Stimulated activated CD8-positive, alpha-beta memory T cell treated with anti-CD3 and anti-CD28 coated beads, Interleukin-7, amount 100 ng/mL, for 1 hour (primary cell): Measurements from ENCODE around the gene CDC5L.
"Not testable (repeated sequence)": the region's sequence is repeated elsewhere in the genome, so short reads cannot be mapped to it uniquely, and the experiment has no call there.

Experiments used
- DNase-seq, 2 donors: peaks; one replicate each; pipeline ENCODE4 v3.0.0-alpha.2; 2020; ENCODE audit warnings: low read depth in 2 of 2

CDC5L gene

DNA sequence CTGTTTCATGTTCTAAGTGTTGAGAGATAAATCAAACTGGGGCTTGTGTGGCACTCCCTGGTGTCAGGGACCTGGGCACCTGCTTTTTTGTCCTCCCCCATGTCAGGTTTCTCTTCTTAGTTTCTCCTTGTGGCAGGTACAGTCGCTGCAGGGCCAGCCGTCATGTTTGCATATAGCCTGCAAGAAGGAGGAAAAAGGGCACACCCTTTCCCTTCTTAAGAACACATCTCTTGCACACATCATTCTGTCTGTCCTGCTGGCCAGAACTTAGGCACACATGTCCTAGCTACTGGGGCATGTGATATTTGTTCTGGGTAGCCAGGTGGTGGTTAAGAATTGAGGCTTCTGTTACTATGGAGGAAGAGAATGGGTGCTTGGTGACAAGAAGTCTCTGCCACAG lies 27.9 kb downstream of the CDC5L start:
- DNase-seq: no peak

DNA sequence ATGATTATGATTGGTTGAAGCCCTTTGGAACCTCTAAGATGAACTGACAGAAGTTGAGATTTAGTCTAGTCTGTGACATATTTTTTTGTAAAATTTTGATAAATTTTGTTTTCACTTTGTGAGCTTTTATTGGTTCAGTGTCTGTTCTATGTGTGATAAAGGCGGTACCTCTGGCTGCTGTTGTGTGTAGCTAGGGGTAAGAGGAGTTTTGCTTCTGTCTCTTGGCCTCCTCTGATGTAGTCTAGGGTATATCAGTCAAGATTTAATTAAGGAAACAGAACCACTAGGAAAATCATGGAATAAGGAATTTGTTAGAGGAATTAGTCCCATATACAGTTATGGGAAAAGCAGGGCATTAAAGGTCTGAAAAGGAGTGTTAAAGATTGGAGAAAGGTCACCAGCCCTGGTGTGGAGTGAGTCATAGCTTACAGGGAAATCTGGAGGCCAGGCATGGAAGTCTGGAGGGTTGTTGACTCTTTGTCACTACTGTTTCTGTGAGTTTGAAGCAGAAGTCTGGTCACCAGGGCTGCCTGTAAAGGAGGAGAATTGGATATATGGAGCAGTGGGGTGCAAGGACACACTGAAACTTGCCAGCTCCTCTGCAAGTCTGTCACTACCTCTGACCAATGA lies 28.5 kb downstream of the CDC5L start:
- DNase-seq: no peak

DNA sequence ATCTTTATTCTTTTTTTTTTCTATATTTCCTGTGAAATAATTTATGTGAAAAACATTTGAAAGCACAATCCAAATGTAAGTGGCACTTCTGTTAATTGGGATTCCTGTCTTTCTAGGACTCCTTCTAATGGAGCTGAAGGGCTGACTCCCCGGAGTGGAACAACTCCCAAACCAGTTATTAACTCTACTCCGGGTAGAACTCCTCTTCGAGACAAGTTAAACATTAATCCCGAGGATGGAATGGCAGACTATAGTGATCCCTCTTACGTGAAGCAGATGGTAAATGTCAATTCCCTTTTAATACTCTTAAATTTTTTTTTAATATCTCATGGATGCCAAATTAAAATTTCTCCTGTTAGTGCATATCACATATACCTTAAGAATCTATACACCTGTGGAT lies 35.0 kb downstream of the CDC5L start:
- no peak for DNase-seq

DNA sequence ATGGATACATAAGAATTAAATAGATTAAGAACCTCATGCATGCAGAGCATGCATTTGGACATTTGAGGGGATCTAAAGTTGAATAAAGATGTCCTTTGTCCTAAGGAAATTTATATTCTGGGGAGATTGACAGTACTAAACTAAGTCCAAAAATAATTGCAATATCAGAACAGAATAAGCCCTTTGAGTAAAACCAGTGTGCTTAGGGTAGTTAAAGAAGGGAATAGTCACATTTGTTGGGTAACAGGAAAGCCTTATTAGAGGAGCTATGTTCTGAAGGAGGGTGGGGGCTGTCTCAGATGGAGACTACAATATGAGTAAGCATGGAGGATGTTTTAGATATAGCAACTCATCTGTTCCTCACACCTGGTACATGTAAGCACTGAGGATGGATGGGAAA lies 35.8 kb downstream of the CDC5L start:
- DNase-seq: no peak

DNA sequence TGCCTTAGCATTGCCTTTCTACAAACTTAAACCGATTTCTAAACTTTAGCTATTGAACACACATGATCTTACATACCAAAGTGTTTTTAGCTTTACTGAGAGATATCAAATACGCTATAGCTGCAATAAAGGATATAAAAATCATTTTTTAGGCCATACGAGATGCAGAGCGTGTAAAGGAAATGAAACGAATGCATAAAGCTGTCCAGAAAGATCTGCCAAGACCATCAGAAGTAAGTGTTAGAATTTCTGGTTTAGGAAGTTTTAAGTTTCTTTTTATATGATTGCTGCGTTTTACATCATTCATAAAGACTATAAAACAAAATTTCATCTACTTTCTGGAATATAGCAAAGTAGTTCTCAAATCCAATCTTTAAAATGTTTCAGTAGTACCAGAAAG lies 38.4 kb downstream of the CDC5L start:
- DNase-seq: no peak

DNA sequence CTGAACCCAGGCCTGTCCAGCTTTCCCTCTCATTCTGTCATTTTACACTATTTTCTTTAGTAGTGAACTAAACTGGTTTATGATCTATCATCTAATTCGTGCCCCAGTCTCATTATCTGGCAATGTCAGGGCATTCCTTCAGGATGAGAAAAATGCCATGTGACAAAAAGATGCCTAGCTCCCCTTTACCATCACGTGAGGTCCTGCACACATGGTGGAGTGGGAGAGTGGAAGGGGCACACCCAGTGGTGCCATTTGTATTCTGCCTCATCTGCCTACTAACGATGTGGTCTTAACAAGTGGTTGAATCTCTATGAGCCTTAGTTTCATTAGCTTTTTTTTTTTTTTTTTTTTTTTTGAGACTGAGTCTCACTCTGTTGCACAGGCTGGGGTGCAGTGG lies 41.2 kb downstream of the CDC5L start:
- DNase-seq: no peak

DNA sequence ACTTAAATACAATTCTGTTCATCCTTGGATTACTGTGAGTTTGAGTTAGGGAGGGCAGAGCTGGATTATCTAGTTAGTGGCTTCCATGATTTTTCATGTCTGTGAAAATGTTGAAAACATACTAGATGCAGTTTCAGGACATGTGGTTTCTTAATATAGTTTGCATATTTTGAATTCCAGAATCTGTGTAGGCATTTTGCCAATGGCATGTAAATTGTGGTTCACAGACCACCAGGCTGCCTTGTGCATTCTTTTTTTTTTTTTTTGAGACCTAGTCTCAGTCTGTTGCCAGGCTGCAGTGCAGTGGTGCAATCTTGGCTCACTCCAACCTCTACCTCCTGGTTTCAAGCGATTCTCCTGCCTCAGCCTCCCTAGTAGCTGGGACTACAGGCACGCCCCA lies 42.8 kb downstream of the CDC5L start:
- no peak for DNase-seq

DNA sequence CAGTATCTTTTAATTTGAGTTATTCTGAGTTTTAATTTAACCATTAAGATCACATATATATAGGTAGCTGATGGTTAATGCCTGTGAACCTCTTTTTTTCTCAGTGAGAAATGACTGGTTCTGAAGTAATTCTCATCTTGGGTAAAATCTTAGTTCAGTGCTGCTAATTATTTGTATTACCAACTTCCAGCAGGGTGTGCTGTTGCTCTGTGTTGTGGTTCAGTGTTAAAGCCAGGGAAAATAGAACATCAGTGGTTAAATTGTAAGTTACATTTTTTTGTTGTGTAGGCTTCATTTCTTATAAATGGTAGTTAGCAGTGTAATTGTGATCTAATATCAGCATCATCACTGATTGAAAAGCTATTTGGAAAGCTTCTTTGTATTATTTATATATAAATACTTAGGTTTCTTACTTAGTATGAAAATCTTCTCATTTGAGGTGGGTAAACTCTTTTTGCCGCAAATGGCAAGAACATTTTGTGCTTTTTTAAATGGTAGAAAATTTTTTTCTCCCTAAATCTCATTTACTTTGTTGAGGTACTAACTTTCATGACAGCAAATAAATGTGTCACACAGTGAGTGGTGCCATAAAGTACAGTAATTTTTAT lies 43.7 kb downstream of the CDC5L start:
- no peak for DNase-seq

DNA sequence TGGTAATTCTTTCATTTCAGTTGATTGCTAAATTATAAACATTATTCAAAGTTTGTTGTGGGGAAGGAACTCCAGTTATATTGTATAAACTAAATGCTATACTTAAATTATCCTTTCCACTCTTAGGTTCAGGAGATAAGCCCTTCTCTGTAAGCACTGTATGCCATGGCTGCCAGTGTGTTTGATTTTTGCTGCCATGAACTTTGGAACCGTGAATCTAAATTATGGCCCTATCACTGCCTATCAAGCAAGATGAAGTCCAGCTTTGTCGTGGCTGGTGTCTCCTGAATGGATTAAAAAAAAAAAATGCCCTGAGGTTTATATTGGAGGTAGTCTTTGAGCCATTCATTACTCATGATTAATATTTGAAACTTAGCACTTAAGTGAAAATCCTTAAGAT lies 44.7 kb downstream of the CDC5L start:
- no peak for DNase-seq

DNA sequence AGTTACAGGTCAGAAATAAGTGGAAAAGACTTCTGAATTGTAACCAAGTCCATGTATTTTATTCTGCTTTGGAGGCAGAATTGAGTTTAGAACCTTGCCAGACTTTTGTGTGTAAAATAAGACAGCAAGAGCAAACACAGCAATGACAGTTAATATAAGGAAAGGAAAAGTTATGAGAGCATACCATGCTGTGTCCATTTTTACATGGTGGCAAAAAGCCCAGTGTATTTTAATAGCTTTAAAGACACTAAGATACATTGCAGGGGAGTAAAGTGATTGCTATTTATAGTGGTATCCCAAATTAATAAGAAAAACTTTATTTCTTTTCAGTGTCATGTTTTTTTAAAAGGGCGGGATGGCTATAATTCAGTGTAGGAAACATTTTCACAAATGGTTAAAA lies 45.2 kb downstream of the CDC5L start:
- no peak for DNase-seq

DNA sequence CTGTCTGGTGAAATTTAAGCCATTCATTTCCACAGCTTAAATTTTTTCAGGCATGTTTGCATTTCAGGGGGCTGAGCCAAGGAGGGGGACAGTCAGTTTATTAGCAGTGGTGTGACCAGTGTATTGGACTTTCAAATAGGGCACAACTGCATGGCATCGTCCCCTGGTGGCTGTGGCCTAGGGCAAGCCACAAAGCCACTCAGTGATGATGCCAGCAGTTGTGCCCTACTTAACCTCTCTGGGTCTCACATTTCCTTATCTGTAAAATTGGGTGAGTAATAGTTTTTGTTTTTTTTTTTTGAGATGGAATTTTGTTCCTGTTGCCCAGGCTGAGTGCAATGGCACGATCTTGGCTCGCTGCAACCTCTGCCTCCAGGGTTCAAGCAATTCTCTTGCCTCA lies 48.0 kb downstream of the CDC5L start:
- DNase-seq: no peak

DNA sequence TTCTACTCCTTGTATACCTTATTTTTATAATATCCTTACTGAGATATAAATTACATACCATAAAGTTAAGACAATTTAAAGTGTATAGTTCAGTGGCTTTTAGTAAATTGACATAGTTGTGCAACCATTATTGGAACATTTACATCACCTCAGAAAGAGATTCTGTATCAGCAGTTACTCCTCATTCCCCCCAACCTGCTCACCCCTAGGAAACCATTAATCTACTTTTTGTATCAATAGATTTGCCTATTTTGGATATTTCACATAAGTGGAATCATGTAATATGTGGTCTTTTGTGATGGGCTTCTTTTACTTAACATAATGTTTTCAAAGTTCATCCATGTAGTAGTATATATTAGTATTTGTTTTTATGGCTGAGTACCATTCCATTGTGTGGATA lies 51.3 kb downstream of the CDC5L start:
- no peak for DNase-seq

DNA sequence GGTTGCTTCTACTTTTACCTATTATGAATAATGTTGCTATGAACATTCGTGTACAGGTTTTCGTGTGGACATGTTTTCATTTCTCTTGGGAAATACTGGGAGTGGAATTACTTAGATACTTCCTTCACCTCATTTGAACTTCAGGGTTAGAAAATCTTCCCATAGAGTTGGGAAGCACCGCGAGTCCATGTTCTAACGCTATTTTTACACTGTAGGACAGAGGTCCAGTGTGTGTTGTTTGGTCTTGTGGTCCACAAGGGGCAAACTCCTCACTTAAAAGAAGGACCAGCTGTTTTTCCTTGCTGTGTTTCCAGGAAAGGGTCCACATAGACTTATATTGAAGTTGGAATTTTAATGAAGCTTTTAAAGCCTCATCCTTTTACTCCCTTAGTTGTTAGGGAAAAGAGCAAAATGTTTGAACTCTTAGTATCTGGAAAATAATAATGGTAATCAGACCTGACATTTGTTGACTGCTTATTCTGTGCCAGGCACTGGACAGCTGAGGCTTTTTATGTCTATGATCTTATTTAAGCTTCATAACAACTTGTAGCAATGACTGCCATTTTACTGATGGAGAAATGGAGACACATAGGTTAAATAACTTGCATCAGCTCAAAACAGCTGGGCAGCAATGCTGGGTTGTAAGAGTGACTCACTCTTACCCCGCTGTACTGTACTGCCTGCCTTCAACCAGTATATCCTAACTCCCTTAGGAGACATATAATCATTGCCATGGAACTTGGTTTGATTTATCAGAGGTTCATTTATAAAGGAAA lies 52.0 kb downstream of the CDC5L start:
- DNase-seq: no peak

DNA sequence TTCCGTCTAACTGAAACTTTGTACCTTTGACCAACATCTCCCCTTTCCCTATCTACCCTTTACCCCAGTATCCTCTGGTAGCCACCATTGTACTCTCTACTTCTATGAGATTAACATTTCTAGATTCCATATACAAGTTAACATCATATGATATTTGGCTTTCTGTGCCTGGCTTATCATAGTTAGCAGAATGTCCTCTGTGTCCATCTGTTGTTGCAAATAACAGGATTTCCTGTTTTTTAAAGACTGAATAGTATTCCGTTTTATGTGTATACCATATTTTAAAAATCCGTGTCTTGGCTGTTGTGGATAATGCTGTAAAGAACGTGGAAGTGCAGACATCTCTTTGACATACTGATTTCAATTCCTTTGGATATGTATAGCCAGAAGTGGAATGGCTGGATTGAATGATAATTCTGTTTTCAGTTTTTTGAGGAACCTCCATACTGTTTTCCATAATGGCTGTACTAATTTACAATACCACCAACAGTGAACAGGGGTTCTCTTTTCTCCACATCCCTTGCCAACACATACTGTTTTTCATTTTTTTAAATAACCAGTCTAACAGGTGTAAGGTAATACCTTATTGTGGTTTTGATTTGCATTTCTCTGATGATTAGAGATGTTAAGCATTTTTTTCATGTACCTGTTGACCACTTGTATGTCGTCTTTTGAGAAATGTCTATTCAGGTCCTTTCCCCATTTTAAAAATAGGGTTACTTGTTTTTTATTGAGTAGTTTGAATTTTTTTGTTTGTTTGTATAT lies 53.8 kb downstream of the CDC5L start:
- DNase-seq: no peak

DNA sequence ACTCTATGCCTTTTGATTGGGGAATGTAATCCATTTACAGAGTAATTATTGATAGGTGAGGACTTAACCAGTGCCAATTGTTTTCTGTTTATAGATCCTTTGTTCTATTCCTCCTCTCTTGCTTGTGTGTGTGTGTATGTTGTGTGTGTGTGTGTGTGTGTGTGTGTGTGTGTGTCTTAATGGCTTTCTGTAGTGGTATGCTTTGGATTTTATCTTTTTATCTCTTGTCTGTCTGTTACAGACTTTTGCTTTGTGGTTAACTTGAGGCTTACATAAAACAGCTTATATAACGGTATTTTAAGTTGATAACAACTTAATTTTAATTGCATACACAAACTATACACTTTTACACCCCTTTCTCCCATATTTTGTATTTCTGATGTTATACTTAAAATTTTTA lies 54.7 kb downstream of the CDC5L start:
- no peak for DNase-seq

DNA sequence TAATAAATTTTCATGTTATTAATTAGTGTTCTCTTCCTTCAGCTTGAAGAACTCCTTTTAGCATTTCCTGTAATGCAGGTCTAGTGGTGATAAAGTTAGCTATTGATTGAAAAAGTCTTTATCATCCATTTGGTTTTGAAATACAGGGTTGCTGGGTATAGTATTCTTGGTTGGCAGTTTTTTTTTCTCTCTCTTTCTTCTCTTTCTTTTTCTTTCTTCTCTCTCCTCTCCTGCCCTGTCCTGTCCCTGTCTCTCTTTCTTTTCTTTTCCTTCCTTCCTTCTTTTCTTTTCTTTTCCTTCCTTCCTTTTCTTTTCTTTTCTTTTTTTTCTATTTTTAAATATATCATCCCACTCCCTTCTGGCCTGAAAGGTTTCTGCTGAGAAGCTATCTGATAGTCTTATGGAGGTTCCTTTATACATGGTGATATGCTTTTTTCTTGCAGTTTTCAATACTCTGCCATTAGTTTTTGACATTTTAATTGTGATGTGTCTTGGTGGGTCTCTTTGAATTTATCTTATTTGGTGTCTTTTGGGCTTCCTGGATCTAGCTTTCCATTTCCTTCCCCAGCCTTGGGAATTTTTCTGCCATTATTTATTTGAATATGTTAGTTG lies 55.4 kb downstream of the CDC5L start:
- no peak for DNase-seq

DNA sequence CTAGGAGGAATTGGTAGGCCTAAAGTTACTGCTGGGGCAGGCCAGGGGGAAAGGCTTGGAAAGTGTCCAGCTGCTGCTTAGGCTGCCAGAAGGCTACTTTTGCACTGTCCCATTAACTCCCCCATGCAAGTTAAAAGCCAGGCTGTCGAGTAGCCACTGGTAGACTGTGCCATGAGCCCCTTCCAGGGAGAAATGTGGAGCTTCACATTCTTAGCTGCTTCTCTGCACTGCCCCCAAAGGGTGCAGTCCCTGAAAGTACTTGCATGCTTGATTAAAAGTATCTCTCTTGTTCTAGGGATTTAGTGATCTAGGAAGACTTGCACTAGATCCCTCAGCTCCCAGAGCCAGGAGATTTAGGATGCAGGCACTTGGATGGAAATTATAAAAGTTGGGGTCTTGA lies 57.3 kb downstream of the CDC5L start:
- no peak for DNase-seq

DNA sequence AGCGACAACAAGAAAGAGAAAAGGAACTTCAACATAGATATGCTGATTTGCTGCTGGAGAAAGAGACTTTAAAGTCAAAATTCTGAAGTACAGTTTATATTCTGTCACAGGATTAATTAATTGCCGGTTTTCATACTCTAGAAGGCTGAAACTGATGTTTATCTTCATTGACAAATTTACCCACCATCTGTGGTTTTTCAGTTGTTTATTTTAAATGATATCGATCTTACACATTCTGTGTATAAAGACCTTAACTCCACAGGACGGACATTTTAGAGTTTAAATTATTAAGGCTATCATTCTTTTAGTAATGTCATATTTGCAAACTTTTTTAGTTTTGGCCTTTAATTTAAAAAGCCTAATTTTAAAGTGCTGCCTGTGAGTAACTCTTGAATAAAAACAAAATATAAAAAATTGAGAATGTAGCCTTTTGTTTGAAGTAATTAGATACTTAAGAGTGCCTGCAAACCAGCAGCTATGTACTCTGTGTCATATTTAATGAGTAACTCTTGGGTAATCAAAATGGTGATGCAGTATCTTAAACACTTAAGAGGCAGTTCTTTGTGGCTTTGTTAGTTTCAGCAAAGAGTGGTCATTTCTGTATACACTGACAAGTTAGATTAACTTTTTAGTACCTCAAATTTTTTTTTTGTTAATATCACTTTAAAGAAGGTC lies 59.3 kb downstream of the CDC5L start:
- no peak for DNase-seq

DNA sequence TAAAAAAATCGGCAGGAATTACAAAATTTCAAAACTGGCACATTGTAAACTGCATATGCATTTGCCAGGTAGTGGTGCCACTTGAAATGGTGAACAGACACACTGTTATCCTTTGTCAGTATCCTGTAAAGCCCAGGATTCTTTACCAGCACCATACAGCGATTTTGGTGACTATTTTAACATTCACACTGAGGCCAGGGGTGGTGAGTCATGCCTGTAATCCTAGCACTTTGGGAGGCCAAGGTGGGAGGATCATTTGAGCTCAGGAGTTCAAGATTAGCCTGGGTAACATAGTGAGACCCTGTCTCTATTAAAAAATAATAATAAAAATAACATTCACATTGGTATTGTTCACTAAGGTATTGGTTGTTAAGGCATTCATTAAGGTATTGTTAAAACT lies 61.7 kb downstream of the CDC5L start:
- DNase-seq: not testable (repeated sequence)

DNA sequence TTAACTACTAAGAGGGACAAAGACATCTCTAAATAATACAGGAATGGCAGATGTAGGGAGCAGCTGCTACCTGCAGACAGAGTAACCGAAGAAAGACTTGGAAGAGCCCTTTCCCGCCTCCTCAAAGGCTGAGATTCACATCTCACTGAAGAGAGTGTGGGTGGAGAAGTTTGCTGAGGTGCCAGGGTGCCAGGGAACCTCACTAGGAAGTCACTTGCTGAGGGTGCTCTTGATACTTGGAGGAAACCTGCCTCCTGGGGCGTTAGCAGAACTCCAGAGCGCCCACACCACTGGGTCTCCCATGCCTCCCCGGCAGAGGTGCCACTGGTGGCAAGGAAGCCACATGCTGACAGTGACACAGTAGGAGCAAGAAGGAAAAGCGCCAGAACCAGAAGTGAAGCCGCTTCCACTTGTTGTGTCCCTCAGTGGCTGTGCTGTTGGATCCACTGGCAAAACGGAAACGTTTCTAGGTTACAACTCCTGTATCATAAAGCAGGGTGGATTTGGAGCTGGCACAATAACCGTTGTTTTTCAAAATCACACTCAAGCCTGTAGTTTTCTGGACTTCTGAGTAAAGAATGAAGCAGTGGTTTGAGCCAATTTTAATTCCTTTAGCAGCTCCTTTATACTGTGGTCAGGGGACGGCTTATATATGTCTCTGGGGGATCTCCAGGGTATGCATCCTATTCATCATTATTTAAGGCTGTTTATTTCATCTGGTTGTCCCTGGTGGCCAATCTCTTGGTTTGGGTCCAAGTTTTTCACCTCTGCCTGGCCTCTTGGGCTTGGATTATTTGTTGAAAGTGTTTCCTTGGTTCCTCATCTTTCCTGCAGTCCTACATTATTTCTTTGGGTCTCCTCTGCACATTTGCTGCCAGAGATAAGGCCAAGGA lies 64.5 kb downstream of the CDC5L start:
- DNase-seq: no peak

DNA sequence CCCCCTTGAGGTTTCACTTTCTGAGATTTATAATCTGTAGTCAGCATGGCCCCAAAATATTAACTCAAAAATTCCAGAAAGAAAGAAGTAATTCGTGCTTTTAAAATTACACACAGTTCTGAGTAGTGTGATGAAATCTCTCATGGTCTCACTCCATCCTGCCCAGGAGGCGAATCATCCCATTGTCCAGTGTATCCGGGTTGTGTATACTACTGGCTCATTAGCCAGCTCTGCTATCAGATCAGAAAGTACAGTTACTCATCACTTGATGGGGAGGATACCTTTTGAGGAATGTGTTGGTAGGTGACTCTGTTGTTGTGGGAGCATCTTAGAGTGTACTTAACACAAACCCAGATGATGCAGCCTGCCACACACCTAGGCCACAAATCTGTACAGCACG lies 65.2 kb downstream of the CDC5L start:
- no peak for DNase-seq
